ENCODE results near the gene COL4A5. TPM values are rescaled to one million over a fixed set of nuclear protein-coding genes. Genes with fewer than 3 reads are reported as not detected.

Gene COL4A5
- total RNA-seq, 2 donors from 2014 or later = 0.21 TPM; not detected in 1

DNA sequence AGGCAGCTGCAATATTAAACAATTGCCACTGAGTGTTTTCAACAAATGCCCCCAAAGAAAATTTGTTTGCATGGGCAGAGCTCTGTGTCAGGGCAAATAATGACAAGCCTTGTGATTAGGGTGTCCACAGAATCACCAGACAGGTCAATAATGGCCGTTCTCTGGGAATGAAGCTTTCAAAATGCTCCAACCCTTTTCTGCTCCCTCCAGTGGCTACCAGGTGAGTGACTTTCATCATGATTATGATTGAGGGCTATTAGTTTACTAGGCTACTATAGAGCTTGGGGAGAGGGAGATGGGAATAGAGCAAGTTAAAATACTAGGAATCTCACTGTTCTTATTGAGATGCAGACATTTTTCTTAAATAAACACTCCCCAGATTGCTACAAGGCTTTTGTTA lies 273.2 kb downstream of the COL4A5 start:
- Mint-ChIP-seq H3K4me1 (ENCODE audit: low read depth) (no peaks in the 10 kb centered on the region), H3K36me3 (ENCODE audit: insufficient read depth in 2 of 2) (no peaks in the 10 kb centered on the region), H3K27ac (no peak overlapping the region), H3K4me3 (no peak overlapping the region), H3K9me3 (peaks cover 0 to 4% of the 10 kb centered on the region in 2 donors), H3K27me3 (ENCODE audit: low read depth) (peaks cover 7% of the 10 kb centered on the region)
- ATAC-seq (replicated peaks in 1 of 2) = no peak
- DNase-seq = no peak

DNA sequence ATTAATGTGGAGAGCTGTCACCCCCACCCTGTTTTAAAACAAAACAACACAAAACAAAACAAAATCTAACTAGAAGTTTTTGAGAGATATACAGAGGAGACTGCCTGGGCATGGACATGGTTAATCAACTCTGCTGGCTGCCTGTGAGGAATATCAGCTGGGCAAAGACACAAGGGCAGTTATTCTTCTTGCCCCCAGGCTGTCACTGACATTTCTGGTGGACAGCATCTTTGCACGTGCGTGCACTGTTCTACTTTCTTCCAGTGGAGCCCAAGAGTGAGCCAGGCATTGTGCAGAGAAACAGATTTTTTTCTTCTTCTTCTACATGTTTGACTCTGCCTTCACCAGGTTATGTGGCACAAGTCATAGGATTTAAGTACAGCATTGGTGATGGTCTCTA lies 282.9 kb downstream of the COL4A5 start:
- Mint-ChIP-seq H3K27ac (no peak overlapping the region), H3K9me3 (peaks cover 0 to 2% of the 10 kb centered on the region in 2 donors), H3K36me3 (ENCODE audit: insufficient read depth in 2 of 2) (no peaks in the 10 kb centered on the region), H3K27me3 (ENCODE audit: low read depth) (peaks cover 20% of the 10 kb centered on the region), H3K4me3 (no peak overlapping the region), H3K4me1 (ENCODE audit: low read depth) (no peaks in the 10 kb centered on the region)
- ATAC-seq (replicated peaks in 1 of 2) (no peak), DNase-seq (no peak)

DNA sequence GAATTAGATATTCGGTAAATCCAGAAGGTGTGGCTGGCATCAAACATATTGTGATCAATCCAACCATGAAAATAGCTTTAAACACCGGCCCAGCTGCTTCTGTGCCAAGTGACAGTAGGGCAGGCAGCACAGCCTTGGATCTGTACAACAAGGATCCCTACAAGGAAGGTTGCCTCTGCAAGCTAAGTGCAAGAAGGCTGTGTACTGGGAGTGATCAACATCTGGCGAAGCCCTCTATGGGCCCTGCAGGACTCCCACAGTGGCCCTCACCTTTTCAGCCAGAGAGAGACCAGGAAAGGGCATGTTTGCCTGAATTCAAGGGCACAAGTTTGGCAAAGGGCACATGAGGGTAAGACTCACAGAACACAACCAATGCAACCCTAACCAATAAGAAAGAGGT lies 287.1 kb downstream of the COL4A5 start:
- Mint-ChIP-seq H3K27ac (no peak overlapping the region), H3K36me3 (ENCODE audit: insufficient read depth in 2 of 2) (no peaks in the 10 kb centered on the region)

DNA sequence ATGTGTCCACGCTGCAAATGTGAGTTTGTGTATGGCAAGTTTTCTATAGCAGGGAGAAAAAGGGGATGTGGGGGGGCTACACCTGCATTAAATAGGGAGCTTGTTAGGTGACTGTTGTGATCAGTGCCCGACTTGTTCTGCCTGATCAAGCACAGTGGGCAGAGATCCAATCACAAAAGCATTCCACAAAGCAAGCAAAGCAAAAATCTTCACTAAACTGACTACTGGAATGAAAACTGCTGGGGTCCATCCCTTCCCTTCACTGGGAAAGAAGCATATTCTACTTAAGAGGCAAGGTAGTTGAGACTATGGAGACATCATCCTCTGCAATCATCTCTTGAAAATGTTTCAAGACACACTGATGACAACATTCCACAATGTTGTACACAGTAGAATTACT lies 291.5 kb downstream of the COL4A5 start:
- Mint-ChIP-seq H3K9me3 (no peaks in the 10 kb centered on the region), H3K27me3 (ENCODE audit: low read depth) (peaks cover 79% of the 10 kb centered on the region), H3K27ac (no peak overlapping the region), H3K4me3 (no peak overlapping the region), H3K4me1 (ENCODE audit: low read depth) (no peaks in the 10 kb centered on the region), H3K36me3 (ENCODE audit: insufficient read depth in 2 of 2) (no peaks in the 10 kb centered on the region)
- DNase-seq = no peak
- no peak for ATAC-seq (replicated peaks in 1 of 2)

More for the DNA sequence above, 287.1 kb downstream of the COL4A5 start:
- Mint-ChIP-seq H3K4me3 (no peak overlapping the region), H3K9me3 (no peaks in the 10 kb centered on the region), H3K4me1 (ENCODE audit: low read depth) (no peaks in the 10 kb centered on the region), H3K27me3 (ENCODE audit: low read depth) (peaks cover 43% of the 10 kb centered on the region)
- ATAC-seq (replicated peaks in 1 of 2) (no peak), DNase-seq (no peak)

DNA sequence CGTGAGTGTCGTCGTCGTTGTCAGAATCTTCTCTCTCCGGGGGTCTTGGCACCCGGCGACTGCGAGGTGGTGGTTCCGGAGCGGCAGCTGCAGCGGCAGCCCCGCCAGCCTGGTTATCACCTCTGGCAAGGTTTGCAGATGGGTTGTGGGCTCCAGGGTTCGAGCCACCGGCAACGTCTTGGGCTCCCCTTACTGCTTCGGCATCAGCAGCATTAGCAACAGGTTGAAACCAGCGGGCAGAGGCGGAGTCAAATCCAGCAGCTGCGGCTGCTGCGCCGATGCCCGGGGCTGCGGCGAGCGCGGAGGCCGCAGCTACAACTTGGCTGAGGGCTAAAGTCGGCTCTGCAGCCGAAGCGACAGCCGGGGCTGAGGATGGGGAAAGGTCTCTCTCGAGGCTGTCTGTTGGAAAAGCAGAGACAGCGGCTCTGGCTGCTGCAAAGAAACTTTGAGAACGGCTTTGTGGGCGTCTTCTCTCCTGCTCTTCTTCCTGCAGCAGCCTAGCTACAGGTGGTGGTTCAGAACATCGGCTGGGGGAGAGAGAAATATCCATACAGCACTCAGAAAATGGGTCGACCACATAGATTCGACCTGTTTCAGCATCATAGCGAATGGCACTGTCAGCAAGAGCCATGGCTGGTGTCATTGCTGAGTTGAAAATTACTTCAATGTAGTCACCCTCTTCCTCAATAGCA lies 293.1 kb downstream of the COL4A5 start:
- Mint-ChIP-seq H3K4me3 (no peak overlapping the region), H3K4me1 (ENCODE audit: low read depth) (no peaks in the 10 kb centered on the region), H3K9me3 (no peaks in the 10 kb centered on the region), H3K27ac (no peak overlapping the region), H3K27me3 (ENCODE audit: low read depth) (peaks cover 81% of the 10 kb centered on the region), H3K36me3 (ENCODE audit: insufficient read depth in 2 of 2) (no peaks in the 10 kb centered on the region)
- no peak for ATAC-seq (replicated peaks in 1 of 2)
- no peak for DNase-seq

DNA sequence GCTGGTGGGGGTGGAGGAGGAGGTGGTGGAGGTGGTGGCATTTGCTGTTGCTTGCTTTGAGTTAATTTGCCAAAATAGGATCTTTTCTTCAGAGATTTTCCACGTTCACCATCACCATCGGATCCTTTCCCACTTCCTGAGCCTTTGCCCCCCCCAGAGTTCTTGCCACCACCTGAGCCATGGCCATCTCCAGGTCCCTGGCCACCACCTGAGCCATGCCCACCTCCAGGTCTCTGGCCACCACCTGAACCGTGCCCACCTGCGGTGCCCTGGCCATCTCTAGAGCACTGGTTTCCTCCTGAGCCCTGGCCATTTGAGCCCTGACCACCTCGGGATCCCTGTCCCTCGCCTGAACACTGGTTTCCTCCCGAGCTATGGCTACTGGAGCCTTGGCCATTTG lies 294.8 kb downstream of the COL4A5 start:
- DNase-seq (no peak), ATAC-seq (replicated peaks in 1 of 2) (no peak)
- Mint-ChIP-seq H3K27ac (no peak overlapping the region), H3K9me3 (no peaks in the 10 kb centered on the region), H3K4me1 (ENCODE audit: low read depth) (no peaks in the 10 kb centered on the region), H3K4me3 (no peak overlapping the region), H3K27me3 (ENCODE audit: low read depth) (peaks cover 74% of the 10 kb centered on the region), H3K36me3 (ENCODE audit: insufficient read depth in 2 of 2) (no peaks in the 10 kb centered on the region)

DNA sequence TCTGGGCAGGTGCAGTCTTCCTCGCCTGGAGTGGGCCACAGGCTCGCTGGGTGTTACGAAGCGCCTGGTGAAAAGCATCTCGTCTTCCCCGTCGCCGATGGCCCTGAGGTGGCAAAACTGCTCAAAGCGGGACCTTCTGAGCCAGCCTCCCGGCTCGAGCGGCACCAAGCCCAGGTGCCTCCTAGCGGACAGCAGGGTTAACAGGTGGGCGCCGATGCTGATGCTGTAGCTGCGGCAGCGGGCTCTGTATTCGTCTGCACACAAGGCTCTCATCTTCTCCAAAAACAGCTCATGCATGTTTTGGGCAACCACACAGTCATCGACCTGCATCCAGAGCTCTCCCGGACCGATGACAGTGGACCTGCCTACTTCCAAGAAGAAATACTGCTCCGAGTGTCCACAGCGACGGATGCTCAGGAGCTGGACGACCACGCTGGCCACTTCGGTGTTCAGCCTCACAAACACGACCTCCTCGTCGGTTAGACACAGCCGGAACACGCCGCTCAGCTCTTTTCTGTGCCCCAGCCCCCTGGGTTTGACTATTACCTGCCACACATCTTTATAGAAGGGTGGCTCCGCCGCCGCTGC lies 295.5 kb downstream of the COL4A5 start:
- peaks cover 68% of the 10 kb centered on the region for H3K27me3 Mint-ChIP-seq (ENCODE audit: low read depth)
- no peaks in the 10 kb centered on the region for H3K4me1 Mint-ChIP-seq (ENCODE audit: low read depth)
- no peaks in the 10 kb centered on the region for H3K36me3 Mint-ChIP-seq (ENCODE audit: insufficient read depth in 2 of 2)
- peak overlapping the region in 1 of 2 donors; percentile 32 for H3K4me3 Mint-ChIP-seq
- no peak overlapping the region for H3K27ac Mint-ChIP-seq
- no peak for DNase-seq
- ATAC-seq (replicated peaks in 1 of 2) = no peak
- H3K9me3 Mint-ChIP-seq = no peaks in the 10 kb centered on the region

DNA sequence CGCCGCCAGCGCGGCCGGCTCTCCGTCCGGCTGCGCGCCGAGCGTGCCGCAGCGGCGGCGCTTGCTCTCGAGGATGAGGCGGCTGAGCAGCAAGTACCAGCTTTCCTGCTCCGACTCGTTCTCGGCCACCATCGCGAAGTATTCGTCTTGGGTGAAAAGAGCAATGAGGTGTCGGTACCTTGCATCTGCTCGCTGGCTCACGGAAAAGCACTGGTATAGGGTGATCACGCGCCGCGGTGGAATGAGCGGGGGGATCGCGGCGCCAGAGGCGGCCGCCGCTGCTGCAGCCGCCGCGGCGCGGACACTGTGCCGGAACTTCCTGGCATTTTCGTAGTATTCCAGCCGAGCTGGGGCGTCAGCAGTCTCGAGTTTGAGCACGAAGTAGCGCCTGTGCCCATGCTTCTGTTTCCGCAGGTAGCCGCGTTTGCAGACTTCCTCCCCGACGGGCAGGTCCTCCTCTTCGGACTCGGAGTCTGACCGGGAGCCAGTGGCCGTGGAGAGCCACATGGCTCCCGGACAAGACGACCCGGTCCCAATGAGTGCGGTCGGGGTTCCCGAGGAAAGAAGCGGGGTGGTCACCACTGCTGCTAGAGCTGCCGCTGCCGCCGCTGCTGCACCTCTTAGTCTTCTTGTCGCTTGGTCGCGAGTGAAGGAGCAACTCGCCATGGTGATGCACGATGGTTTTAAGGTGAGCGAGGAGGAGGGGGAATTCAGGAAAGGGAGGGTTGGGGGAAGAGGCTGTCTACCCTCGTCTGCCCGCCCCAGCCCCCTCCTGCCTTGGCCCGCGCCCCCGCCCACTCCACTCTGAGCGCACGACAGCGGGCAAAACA lies 296.3 kb downstream of the COL4A5 start:
- H3K36me3 Mint-ChIP-seq (ENCODE audit: insufficient read depth in 2 of 2) = no peaks in the 10 kb centered on the region
- H3K27me3 Mint-ChIP-seq (ENCODE audit: low read depth) = peaks cover 61% of the 10 kb centered on the region
- no peaks in the 10 kb centered on the region for H3K9me3 Mint-ChIP-seq
- no peak overlapping the region for H3K27ac Mint-ChIP-seq
- H3K4me1 Mint-ChIP-seq (ENCODE audit: low read depth) = no peaks in the 10 kb centered on the region
- ATAC-seq (replicated peaks in 1 of 2) (no peak), DNase-seq (no peak)
- peak overlapping the region; percentile 31 to 50 for H3K4me3 Mint-ChIP-seq

DNA sequence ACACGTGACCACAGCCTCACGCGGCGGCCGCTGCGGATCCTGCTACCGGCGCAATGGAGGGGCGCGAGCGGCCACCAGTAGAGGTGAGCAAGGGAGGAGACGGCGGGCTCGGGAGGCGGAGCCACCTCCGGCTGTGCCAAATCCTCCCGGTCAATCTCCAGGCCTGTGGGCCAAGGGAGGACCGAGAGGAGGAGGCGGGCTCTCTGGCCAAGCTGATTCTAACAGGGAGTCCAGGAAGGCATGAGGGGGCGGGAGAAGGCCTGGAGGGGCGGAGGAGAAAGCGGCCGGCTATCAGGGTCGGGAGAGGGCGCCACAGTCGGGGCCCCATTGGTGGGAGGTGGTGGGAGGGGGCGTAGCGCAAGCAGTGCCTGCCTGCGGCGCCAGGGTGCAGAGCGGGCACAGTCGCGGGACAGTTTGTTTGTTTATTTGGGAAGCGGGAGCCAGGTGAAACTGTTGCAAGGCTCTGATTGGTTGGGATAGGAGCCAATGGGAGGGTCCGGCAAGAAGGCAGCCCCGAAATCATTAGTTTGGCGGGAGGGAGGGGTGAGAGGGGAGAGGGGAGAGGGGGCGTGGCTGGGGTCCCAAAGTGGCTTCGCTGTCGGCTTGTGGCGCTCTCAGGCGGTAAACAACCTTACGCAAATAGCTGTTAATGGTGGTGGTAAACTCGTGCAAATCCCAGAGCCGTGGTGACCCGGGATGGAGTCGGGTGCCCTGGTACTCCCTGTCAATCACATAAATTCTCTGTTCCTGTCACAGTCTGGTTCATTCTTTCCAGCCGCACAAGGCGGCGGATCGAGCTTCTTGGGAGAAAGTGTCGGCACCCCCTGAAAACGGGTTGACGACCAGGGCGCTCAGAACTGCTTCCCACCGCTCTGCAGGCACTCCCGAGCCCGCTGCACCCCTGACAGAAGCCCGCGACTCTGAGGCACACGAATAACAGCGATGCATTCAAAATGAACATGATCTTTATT lies 297.2 kb downstream of the COL4A5 start, which contains the start of gene IRS4:
IRS4 (minus strand) TSS at position 55 of the 971 bp plus-strand sequence.
- H3K36me3 Mint-ChIP-seq (ENCODE audit: insufficient read depth in 2 of 2) = no peaks in the 10 kb centered on the region
- H3K4me1 Mint-ChIP-seq (ENCODE audit: low read depth) = no peaks in the 10 kb centered on the region
- H3K9me3 Mint-ChIP-seq = no peaks in the 10 kb centered on the region
- DNase-seq (no peak), ATAC-seq (replicated peaks in 1 of 2) (no peak)
- H3K27me3 Mint-ChIP-seq (ENCODE audit: low read depth) = peaks cover 52% of the 10 kb centered on the region
- H3K27ac Mint-ChIP-seq = no peak within 1 kb of the TSS
- H3K4me3 Mint-ChIP-seq = peak within 1 kb of the TSS; percentile 31 to 50

DNA sequence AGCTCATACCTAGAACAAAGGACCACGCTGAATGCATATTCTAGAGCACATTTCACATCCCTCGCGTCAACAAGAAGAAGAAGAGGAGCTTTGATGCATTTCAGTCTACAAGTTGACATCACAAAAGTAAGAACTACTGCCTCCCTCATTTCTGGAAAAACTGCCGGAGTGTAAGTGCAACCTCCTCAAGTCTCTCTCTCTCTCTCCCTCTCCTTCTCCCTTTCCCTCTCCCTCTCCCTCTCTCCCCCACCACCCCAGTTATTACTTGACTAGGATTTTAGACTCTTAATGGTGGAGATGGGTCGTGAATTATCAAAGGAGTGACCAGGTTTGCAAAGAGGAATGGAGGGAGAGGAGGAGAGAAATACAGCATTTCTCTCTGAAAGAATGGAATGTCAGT lies 298.1 kb downstream of the COL4A5 start:
- Mint-ChIP-seq H3K9me3 (no peaks in the 10 kb centered on the region), H3K4me3 (no peak overlapping the region), H3K27ac (no peak overlapping the region), H3K4me1 (ENCODE audit: low read depth) (no peaks in the 10 kb centered on the region), H3K36me3 (ENCODE audit: insufficient read depth in 2 of 2) (no peaks in the 10 kb centered on the region), H3K27me3 (ENCODE audit: low read depth) (peaks cover 52% of the 10 kb centered on the region)
- DNase-seq (no peak), ATAC-seq (replicated peaks in 1 of 2) (no peak)

DNA sequence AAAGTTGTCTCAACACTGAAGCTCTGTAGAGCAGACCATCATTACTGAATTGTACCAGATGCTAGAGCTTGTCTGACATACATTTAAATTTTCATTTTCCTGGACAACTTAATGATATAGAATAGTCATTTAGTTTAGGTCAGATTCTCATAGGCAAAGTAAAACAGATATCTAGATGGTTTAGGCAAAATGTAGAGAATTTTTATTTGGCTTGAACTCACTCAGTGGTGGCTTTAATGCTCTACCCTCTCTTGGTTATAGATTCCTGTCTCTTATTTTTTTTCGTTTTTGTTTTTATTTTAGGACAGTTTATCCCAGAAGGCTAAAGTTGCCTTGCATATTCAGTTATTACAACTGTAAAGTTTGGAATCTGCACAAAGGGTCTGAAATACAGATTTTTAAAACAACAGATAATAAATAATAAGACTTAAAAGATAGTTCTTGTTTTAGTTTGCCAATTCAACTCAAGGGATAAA lies 300.7 kb downstream of the COL4A5 start:
- H3K4me1 Mint-ChIP-seq (ENCODE audit: low read depth) = no peaks in the 10 kb centered on the region
- no peaks in the 10 kb centered on the region for H3K9me3 Mint-ChIP-seq
- no peak overlapping the region for H3K4me3 Mint-ChIP-seq
- no peak for ATAC-seq (replicated peaks in 1 of 2)
- H3K27ac Mint-ChIP-seq = no peak overlapping the region
- no peak for DNase-seq
- H3K36me3 Mint-ChIP-seq (ENCODE audit: insufficient read depth in 2 of 2) = no peaks in the 10 kb centered on the region
- H3K27me3 Mint-ChIP-seq (ENCODE audit: low read depth) = peaks cover 28% of the 10 kb centered on the region
